Stomach (tissue), 4 donors: Measurements from ENCODE around the gene PTPRE.

ENCODE experiments used
- EP300 ChIP-seq: sonication (generic); formaldehyde crosslinking; IDR thresholded peaks from one replicate; pipeline ENCODE4 v1.6.1; 2017; ENCODE audit warnings: antibody characterized with exemption
- POLR2A ChIP-seq, 4 donors: fragments of 450-650 bp; IDR thresholded peaks; one replicate each; pipeline ENCODE4 v1.6.1; 2016; ENCODE audit warnings: antibody characterized with exemption in 4 of 4, control low read depth in 2 of 4, mild to moderate bottlenecking in 1 of 4, moderate library complexity in 1 of 4
- POLR2AphosphoS5 ChIP-seq, 3 donors: sonication (generic); formaldehyde crosslinking; IDR thresholded peaks; one replicate each; pipeline ENCODE4 v1.6.1; 2016; ENCODE audit warnings: antibody characterized with exemption in 3 of 3
- TF ChIP-seq, protein P1 (sequence below), 7 experiments: fragments of 450-650 bp in 4 of 7; fragments of 200-600 bp in 3 of 7; sonication (generic) in 3 of 7; IDR thresholded peaks; one replicate each; pipeline ENCODE4 v1.5.1; 2016 to 2019; ENCODE audit warnings: antibody characterized with exemption in 7 of 7, control low read depth in 2 of 7, mild to moderate bottlenecking in 1 of 7

DNA sequence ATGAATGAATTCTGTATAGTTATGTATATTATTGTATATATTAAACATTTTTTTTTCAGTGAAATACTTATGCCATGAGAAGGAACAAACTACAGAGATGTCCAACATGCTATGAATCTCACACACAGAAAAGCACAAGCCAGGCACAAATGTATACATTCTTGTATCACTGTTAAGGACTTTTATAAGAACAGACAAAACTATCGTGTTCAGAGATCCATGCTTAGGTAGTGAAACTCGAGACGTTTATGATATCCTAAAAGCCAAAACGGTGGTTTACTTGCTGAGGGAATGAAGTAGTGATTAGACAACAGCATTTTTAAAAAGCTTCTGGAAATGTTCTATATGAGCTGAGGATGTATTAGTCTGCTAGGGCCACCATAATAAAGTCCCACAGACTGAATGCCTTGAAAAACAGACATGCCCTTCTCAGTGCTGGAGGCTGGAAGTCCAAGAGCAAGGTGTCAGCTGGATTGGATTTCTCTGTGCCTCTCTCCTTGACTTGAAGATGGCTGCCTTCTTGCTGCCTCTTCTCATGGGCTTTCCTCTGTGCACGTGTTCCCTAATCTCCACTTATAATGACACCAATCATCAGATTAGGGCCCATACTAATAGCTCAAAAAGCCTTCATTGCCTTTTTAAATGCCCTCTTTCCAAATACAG lies 215.0 kb downstream of the PTPRE start:
- no peak for TF ChIP-seq POLR2A (IDR thresholded peaks at IDR 0.05)
- TF ChIP-seq, protein P1, sequence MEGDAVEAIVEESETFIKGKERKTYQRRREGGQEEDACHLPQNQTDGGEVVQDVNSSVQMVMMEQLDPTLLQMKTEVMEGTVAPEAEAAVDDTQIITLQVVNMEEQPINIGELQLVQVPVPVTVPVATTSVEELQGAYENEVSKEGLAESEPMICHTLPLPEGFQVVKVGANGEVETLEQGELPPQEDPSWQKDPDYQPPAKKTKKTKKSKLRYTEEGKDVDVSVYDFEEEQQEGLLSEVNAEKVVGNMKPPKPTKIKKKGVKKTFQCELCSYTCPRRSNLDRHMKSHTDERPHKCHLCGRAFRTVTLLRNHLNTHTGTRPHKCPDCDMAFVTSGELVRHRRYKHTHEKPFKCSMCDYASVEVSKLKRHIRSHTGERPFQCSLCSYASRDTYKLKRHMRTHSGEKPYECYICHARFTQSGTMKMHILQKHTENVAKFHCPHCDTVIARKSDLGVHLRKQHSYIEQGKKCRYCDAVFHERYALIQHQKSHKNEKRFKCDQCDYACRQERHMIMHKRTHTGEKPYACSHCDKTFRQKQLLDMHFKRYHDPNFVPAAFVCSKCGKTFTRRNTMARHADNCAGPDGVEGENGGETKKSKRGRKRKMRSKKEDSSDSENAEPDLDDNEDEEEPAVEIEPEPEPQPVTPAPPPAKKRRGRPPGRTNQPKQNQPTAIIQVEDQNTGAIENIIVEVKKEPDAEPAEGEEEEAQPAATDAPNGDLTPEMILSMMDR (IDR thresholded peaks at IDR 0.05): no peak
- no peak for TF ChIP-seq POLR2AphosphoS5 (IDR thresholded peaks at IDR 0.05)
- no peak for TF ChIP-seq EP300
